Measurements from ENCODE around the gene DESI1. TPM values are rescaled to one million over a fixed set of nuclear protein-coding genes. Genes with fewer than 3 reads are reported as not detected.

DESI1 gene
- total RNA-seq, 1 donor from 2014 or later, result 26.1 TPM

GRCh38 chr22:41556561-41556960 lies 64.3 kb downstream of the DESI1 start:
- H3K27ac ChIP-seq, result peak overlapping the region; percentile 68

GRCh38 chr22:41555325-41555982 lies 65.4 kb downstream of the DESI1 start:
- Histone ChIP-seq H3K27me3 (ENCODE audit: low read depth) (no peaks in the 10 kb centered on the region), H3K4me3 (no peak overlapping the region), H3K4me1 (peaks cover 25% of the 10 kb centered on the region), H3K27ac (no peak overlapping the region), H3K9me3 (no peaks in the 10 kb centered on the region), H3K36me3 (no peaks in the 10 kb centered on the region)
- ATAC-seq (no peak), DNase-seq (no peak)
- TF ChIP-seq CTCF (IDR thresholded peaks at IDR 0.05), result no peak
- intact Hi-C loops (cut with DNase I), result no loop called here

More at GRCh38 chr22:41556561-41556960, 64.3 kb downstream of the DESI1 start:
- no peaks in the 10 kb centered on the region for H3K36me3 ChIP-seq
- DNase-seq (no peak), ATAC-seq (no peak)
- H3K4me1 ChIP-seq, result peaks cover 25% of the 10 kb centered on the region
- no peaks in the 10 kb centered on the region for H3K27me3 ChIP-seq (ENCODE audit: low read depth)
- TF ChIP-seq CTCF (IDR thresholded peaks at IDR 0.05), result no peak
- H3K9me3 ChIP-seq, result no peaks in the 10 kb centered on the region
- intact Hi-C loops (cut with DNase I), result no loop called here
- no peak overlapping the region for H3K4me3 ChIP-seq

GRCh38 chr22:41551877-41552582 lies 68.8 kb downstream of the DESI1 start:
- Histone ChIP-seq H3K36me3 (no peaks in the 10 kb centered on the region), H3K4me1 (peaks cover 15% of the 10 kb centered on the region), H3K4me3 (no peak overlapping the region), H3K27me3 (ENCODE audit: low read depth) (no peaks in the 10 kb centered on the region), H3K9me3 (no peaks in the 10 kb centered on the region), H3K27ac (no peak overlapping the region)
- no peak for ATAC-seq
- no peak for TF ChIP-seq CTCF (IDR thresholded peaks at IDR 0.05)
- intact Hi-C loops (cut with DNase I), result no loop called here
- no peak for DNase-seq

- Histone ChIP-seq H3K4me1 (peaks cover 7% of the 10 kb centered on the region), H3K27ac (no peak overlapping the region), H3K4me3 (no peak overlapping the region), H3K9me3 (no peaks in the 10 kb centered on the region), H3K27me3 (ENCODE audit: low read depth) (no peaks in the 10 kb centered on the region), H3K36me3 (no peaks in the 10 kb centered on the region)
- DNase-seq (no peak), ATAC-seq (no peak)
- TF ChIP-seq CTCF (IDR thresholded peaks at IDR 0.05), result no peak
- intact Hi-C loops (cut with DNase I), result no loop called here
These were observed 69.8 kb downstream of the DESI1 start for GRCh38 chr22:41550952-41551491.

GRCh38 chr22:41548830-41549211 lies 72.0 kb downstream of the DESI1 start:
- intact Hi-C loops (cut with DNase I), result loop anchor here (10.0 kb wide), 1 partner anchor 46 kb away; no protein-coding TSS in a partner anchor
- no peaks in the 10 kb centered on the region for H3K9me3 ChIP-seq
- TF ChIP-seq CTCF (IDR thresholded peaks at IDR 0.05), result no peak
- peaks cover 9% of the 10 kb centered on the region for H3K4me1 ChIP-seq
- H3K27me3 ChIP-seq (ENCODE audit: low read depth), result no peaks in the 10 kb centered on the region
- DNase-seq (no peak), ATAC-seq (no peak)
- no peak overlapping the region for H3K27ac ChIP-seq
- no peaks in the 10 kb centered on the region for H3K36me3 ChIP-seq
- no peak overlapping the region for H3K4me3 ChIP-seq

Other genes with a start within 250 kb of the DESI1 start
- gene TEF, start 239.1 kb downstream of the DESI1 start, total RNA-seq, result 29.7 TPM
- 49.0 TPM for gene TOB2, start 174.2 kb downstream of the DESI1 start, total RNA-seq
- gene PHF5A, start 152.4 kb downstream of the DESI1 start, total RNA-seq, result 31.1 TPM
- 77.7 TPM for gene ACO2, start 151.9 kb downstream of the DESI1 start, total RNA-seq
- gene POLR3H, start 76.6 kb downstream of the DESI1 start, total RNA-seq, result 39.0 TPM
- gene CSDC2, start 60.0 kb downstream of the DESI1 start, total RNA-seq, result 2.4 TPM
- gene PMM1, start 31.2 kb downstream of the DESI1 start, total RNA-seq, result 47.3 TPM
- gene XRCC6, start 252 bp upstream of the DESI1 start, total RNA-seq, result 162 TPM
- gene SNU13, start 67.8 kb upstream of the DESI1 start, total RNA-seq, result 95.9 TPM
- 4.3 TPM for gene MEI1, start 78.5 kb upstream of the DESI1 start, total RNA-seq
- gene CCDC134, start 179.6 kb upstream of the DESI1 start, total RNA-seq, result 7.9 TPM
- gene SREBF2, start 212.1 kb upstream of the DESI1 start, total RNA-seq, result 132 TPM